ENCODE results near the gene SNORC.

SNORC gene

DNA sequence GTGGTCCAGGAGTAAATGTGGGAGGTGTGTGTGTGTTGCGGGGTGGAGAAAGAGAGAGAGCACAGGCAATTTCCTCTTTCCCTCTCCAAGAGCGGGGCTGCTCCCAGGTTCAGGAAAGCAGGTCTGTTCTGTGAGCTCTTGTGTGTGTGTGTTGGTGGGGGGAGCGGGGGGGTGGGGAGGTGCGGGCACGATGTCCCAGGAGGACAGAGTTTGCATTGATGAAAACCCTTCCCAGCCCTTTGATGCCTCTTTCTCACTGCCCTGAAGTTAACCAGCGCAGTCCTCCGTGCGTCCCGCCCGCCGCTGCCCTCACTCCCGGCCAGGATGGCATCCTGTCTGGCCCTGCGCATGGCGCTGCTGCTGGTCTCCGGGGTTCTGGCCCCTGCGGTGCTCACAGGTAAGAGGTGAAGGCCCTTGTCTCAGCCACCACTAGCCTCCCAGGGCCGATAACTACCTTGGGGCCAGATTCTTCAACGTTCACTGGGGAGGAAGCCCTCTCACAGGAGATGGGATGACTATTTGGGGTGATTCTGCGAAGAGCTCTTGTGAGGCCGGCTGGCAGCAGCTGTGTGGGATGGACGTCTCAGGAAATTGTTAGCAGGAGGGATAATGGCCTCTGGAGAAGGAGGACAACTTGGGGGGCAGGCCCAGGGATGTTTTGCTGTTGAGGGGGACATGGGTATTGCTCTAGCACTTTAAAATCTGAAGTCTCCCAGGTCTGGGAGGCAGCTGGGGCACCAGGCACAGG is at the start of gene SNORC:
Gene SNORC (plus strand): TSS at position 247 of the 748 bp plus-strand sequence. CDS start 78 bp downstream, at position 325.
- no peak within 1 kb of the TSS for H3K4me3 ChIP-seq (ENCODE audit: low read depth, low read length)
- no peak for DNase-seq (ENCODE audit: low read depth)

DNA sequence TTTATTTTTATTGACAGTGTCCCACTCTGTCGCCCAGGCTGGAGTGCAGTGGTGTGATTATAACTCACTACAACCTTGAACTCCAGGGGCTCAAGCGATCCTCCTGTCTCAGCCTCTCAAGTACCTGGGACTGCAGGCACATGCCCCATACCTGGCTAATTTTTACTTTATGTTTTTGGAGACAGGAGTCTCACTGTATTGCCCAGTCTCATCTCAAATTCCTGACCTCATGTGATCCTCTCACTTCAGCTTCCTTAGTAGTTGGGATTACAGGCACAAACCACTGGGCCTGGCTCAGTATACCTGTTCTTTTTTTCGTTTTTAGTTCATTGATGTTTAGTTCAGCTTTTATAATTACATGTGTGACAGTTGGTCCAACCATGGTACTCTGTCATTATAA is 40.1 kb upstream of the SNORC start:
- H3K4me3 ChIP-seq (ENCODE audit: low read depth, low read length) = no peak overlapping the region
- DNase-seq (ENCODE audit: low read depth) = no peak

More for the DNA sequence above, at the start of gene SNORC:
- TF ChIP-seq, protein P1, sequence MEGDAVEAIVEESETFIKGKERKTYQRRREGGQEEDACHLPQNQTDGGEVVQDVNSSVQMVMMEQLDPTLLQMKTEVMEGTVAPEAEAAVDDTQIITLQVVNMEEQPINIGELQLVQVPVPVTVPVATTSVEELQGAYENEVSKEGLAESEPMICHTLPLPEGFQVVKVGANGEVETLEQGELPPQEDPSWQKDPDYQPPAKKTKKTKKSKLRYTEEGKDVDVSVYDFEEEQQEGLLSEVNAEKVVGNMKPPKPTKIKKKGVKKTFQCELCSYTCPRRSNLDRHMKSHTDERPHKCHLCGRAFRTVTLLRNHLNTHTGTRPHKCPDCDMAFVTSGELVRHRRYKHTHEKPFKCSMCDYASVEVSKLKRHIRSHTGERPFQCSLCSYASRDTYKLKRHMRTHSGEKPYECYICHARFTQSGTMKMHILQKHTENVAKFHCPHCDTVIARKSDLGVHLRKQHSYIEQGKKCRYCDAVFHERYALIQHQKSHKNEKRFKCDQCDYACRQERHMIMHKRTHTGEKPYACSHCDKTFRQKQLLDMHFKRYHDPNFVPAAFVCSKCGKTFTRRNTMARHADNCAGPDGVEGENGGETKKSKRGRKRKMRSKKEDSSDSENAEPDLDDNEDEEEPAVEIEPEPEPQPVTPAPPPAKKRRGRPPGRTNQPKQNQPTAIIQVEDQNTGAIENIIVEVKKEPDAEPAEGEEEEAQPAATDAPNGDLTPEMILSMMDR (conservative IDR thresholded peaks at IDR 0.05; ENCODE audit: low read depth, low read length) = no peak

DNA sequence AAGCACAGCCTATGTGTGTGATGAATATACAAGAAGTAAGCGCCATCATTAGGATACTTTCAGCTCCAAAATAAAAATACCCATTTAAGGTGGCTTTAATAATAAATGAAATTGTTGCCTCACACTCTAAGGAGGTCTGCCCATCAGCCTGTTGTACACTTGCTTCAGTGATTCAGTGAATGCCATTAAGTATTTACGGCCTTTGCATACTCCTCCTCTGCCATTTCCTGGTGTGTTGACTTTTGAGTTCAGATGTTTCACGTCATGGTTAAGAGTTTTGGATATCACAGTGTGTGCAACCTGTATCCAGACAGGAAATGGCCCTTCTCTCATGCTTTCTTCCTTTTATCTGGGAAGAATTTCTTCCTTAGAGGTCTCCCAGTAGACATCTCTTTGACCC is 38.6 kb upstream of the SNORC start:
- no peak for DNase-seq (ENCODE audit: low read depth)
- TF ChIP-seq, protein P1 (conservative IDR thresholded peaks at IDR 0.05; ENCODE audit: low read depth, low read length) = no peak
- no peak overlapping the region for H3K4me3 ChIP-seq (ENCODE audit: low read depth, low read length)

More for the DNA sequence above, 40.1 kb upstream of the SNORC start:
- TF ChIP-seq, protein P1 (conservative IDR thresholded peaks at IDR 0.05; ENCODE audit: low read depth, low read length) = no peak

DNA sequence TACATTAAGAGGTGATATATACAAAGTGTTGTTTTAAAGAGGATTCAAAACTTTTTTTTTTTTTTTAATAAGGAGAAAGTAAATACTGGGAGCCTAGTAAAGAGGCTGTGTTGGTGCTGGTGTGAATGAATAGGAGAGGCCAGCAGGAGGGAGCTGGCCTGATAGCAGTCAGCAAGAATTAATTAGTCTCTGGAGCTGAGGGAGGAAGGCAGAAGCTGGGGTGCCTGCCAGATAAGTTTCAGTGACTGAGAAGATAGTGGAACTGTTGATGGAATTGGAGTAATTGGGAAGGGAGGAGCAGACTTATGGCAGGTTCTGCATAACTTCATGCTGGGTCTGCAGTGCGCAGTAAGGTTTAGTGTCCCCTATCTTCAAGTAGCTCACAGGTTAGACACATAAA is 36.2 kb upstream of the SNORC start:
- DNase-seq (ENCODE audit: low read depth) = no peak

DNA sequence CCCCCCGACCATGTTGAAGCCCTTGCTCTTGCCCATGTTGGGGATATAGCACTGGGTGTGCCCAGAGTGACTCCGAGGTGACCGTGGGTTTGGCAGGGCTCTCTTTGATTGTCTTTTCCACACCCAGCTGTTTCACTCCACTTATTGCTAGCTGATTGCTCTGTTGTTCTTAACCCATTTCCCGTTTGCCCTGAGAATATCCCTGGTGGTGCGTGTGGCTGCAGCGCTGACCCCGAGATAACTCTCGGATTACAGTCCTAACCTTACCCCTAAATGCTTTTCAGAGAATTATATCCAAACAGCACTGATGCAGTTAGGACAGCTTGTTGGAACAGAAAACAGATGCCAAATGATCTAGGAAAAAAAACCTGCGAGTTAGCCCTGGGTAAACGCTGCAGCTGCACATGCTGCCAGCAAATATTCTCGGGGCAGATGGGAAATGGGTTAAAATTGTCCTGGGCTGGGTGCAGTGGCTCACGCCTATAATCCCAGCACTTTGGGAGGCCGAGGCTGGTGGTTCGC is 34.3 kb upstream of the SNORC start:
- TF ChIP-seq, protein P1 (conservative IDR thresholded peaks at IDR 0.05; ENCODE audit: low read depth, low read length) = no peak
- no peak overlapping the region for H3K4me3 ChIP-seq (ENCODE audit: low read depth, low read length)
- DNase-seq (ENCODE audit: low read depth) = no peak

More for the DNA sequence above, 36.2 kb upstream of the SNORC start:
- H3K4me3 ChIP-seq (ENCODE audit: low read depth, low read length) = no peak overlapping the region
- TF ChIP-seq, protein P1 (conservative IDR thresholded peaks at IDR 0.05; ENCODE audit: low read depth, low read length) = no peak

DNA sequence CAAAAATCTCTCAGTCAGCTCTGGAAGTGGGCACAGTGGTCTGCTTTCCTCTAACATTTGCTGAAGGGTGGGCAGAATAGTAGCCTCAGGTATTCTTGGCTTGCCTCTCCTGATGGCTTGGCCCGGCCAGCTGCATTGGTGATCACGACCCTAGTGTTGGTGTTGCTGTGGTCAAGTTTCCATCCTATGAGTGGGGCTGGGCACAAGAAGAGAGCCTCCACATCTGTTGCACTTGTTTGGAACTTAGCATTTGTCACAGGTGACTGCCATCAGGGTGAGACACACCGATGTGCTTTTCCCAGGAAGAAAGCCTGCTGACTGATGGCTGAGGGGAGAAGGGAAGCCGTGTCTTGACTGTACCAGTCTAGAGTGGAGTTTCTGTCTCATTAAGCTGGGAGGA is 33.1 kb upstream of the SNORC start:
- H3K4me3 ChIP-seq (ENCODE audit: low read depth, low read length) = no peak overlapping the region
- TF ChIP-seq, protein P1 (conservative IDR thresholded peaks at IDR 0.05; ENCODE audit: low read depth, low read length) = no peak
- DNase-seq (ENCODE audit: low read depth) = no peak

Data from choroid plexus epithelial cell (primary cell).